HG03354 (cell line): Measurements from ENCODE around the gene MYT1.
"Not testable (repeated sequence)": the region's sequence is repeated elsewhere in the genome, so short reads cannot be mapped to it uniquely, and the experiment has no call there.

ENCODE experiments used
- ATAC-seq: cut with Tn5 transposase; IDR thresholded peaks from one replicate; pipeline ENCODE4 v1.9.1; 2021; ENCODE audit warnings: mild to moderate bottlenecking; ENCODE audit not compliant: unreplicated experiment, poor library complexity, severe bottlenecking

Gene MYT1

GRCh38 chr20:64225171-64225595 lies 60.9 kb downstream of the MYT1 start:
- no peak for ATAC-seq

- no peak for ATAC-seq
Observed at GRCh38 chr20:64225828-64226598, 61.8 kb downstream of the MYT1 start.

DNA sequence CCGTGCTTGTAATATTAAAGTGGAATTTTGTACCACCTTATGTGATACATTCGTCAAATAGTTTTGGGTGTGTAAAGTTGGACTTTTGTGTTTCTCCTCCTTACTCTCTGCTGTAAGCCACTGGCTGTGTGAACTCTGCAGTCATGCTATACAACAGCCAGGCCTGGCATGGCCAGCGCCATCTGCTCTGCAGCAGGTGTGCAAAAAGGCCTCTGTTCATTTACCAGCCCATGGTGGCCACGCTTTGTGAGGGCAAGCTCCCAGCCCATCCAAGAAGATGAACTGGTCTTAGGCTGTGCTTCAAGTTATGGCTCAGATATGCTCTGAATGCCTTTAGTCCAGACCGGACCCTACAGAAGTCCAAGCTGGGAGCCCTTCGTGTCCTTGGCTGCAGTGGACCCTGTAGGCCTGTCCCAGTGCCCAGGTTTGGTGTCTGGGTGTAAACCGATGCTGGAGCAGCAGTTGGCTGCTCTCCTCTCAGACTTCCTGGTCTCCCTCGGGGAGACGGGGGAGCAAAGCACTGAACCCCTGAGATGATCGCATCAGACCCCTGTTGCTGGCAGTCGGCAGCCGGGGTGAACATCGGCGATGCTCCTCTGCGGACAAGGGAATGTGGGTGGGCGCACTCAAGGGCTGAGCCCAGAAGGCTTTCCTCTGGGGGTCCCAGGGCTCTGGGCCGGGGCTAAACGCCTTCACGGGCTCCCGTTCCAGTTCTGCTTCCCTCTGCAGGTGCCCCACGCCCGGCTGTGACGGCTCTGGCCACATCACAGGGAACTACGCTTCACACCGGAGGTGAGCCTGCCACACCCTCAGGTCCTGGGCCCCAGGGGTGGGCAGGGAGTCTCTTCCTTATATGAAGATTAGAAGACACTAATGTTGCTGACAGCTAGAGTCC lies 62.7 kb downstream of the MYT1 start:
- no peak for ATAC-seq

GRCh38 chr20:64228086-64228653 lies 63.9 kb downstream of the MYT1 start:
- ATAC-seq = no peak

DNA sequence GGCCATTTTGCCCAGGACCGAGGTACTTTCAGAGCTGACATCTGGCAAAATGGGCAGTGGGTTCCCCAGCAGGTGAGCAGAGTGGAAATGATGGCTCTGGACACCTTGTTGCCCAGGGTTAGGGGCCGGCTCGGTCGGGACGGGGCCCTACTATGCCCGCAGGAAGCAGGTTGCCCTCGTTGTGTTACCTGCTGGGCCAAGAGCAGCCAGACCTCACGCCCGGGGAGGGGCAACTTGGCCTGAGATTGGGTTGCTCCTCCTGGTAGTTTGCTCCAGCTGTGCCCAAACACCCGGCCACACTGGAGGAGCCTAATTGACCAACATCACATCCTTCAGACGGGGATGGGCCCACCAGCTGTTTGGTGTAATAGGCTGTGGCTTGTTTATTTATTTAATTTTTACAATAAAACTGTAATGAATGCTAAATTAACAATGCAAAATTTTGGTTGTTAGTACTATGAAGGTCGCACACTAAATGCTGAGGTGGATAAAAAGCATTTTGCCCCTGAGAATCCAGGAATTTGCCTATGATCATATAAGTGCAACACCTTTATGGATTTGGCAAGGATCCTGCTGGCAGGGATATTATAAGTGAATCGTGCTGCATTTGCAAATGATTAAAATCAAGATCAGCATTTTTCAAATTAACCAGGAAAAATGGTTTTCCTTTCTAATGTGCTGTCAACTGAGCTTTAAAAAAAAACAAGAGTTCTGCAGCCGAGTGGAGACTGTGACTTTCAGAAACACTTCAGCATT lies 64.7 kb downstream of the MYT1 start:
- ATAC-seq = no peak

- ATAC-seq = no peak
Observed at GRCh38 chr20:64229507-64230061, 65.3 kb downstream of the MYT1 start.

- ATAC-seq = no peak
Observed at GRCh38 chr20:64230461-64231145, 66.4 kb downstream of the MYT1 start.

GRCh38 chr20:64231621-64232550 lies 67.6 kb downstream of the MYT1 start:
- ATAC-seq = no peak

DNA sequence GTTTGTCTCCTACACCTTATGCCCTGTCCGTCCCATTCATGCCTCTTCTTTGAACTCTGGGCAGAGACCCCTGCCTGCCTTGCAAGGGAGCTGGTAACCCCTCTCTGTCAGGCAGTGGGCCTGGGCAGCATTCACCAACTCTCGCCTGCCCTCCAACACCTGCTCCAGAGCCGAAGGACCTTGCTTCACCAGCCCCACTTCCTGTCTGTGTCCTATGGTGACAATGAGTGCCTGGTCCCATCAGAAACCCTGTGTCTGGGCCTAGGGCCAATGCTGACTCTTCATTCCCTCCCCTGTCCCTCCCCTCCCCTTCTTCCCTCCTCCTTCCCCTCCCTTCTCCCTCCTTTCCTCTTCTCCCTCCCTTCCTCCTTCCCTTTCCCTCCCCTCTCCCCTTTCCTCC lies 68.5 kb downstream of the MYT1 start:
- no peak for ATAC-seq

DNA sequence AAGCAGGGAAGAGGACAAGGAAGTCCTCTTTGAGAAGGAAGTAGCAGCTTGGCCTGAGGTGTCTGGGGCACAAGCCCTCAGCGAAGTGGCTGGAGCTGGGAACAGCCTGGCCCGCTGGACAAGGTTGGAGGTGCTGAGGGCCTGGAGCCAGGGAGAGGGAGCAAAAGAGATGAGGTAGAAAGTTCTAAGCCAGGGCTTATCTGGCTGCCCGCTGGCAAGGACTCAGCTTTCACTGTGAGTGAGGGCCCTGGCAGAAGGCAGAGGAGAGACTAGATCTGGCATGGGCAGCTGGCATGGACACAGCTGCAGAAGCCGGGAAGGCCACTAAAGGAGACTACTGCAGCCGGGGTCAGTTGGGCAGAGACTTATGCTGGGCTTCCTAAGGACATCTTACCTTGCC lies 69.5 kb downstream of the MYT1 start:
- no peak for ATAC-seq

DNA sequence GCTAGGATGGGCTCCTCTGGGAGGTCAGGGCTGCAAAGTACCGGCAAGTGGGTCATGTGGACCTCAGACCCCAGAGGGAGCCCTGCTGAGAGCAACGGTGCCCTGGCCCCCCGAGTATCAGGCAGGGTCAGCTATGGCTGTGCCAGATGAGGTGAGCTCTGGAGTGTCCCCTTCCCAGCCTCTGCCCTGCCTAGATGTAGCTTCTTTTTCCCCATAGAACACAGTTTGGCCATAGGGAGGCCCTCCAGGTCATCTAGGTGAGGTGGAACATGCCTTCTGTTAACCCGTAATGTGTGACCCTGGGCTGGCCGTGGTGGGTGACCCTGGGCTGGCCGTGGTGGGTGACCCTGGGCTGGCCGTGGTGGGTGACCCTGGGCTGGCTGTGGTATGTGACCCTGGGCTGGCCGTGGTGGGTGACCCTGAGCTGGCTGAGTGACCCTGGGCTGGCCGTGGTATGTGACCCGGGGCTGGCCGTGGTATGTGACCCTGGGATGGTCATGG lies 70.1 kb downstream of the MYT1 start:
- ATAC-seq = no peak

- not testable (repeated sequence) for ATAC-seq
Observed at GRCh38 chr20:64234921-64235565, 70.8 kb downstream of the MYT1 start.

GRCh38 chr20:64236137-64237088 lies 72.2 kb downstream of the MYT1 start:
- ATAC-seq = no peak

- ATAC-seq = no peak
Observed at GRCh38 chr20:64237316-64237715, 73.1 kb downstream of the MYT1 start.

GRCh38 chr20:64238115-64238825 lies 74.0 kb downstream of the MYT1 start:
- ATAC-seq = no peak
